Osteoblast (primary cell): ENCODE measurements around the gene NCK2. TPM values are rescaled to one million over a fixed set of nuclear protein-coding genes. Genes with fewer than 3 reads are reported as not detected.

Experiments used
- DNase-seq: peaks from one replicate; pipeline ENCODE4 v3.0.0; 2011; ENCODE audit warnings: low spot score, mixed read lengths; ENCODE audit not compliant: insufficient read length; ENCODE audit errors: missing footprints
- H2AFZ ChIP-seq: 2 replicates; pipeline ENCODE4 v1.6.0; 2011; ENCODE audit warnings: mild to moderate bottlenecking, low read length
- H3K27ac ChIP-seq: 2 replicates; pipeline ENCODE4 v1.5.1; 2011; ENCODE audit warnings: mild to moderate bottlenecking, low read depth, low read length, moderate library complexity
- H3K27me3 ChIP-seq: 2 replicates; pipeline ENCODE4 v1.6.0; 2012; ENCODE audit warnings: mild to moderate bottlenecking, control low read depth, inconsistent platforms, low read length, moderate library complexity; ENCODE audit not compliant: insufficient read depth
- H3K36me3 ChIP-seq: 2 replicates; pipeline ENCODE4 v1.5.1; 2011; ENCODE audit warnings: mild to moderate bottlenecking, low read length, control low read depth, moderate library complexity; ENCODE audit not compliant: insufficient read depth
- H3K4me1 ChIP-seq: 2 replicates; pipeline ENCODE4 v1.5.1; 2011; ENCODE audit warnings: mild to moderate bottlenecking, low read length, control low read depth, moderate library complexity; ENCODE audit not compliant: insufficient read depth
- H3K4me2 ChIP-seq: 2 replicates; pipeline ENCODE4 v1.6.0; 2011; ENCODE audit warnings: mild to moderate bottlenecking, low read length; ENCODE audit not compliant: insufficient read depth
- H3K4me3 ChIP-seq: fragments of 200-600 bp; sonication (generic); 3 replicates; pipeline ENCODE4 v1.5.1; 2012; ENCODE audit warnings: mild to moderate bottlenecking, low read length, inconsistent platforms; ENCODE audit not compliant: insufficient read depth
- H3K79me2 ChIP-seq: 2 replicates; pipeline ENCODE4 v1.6.0; 2012; ENCODE audit warnings: mild to moderate bottlenecking, low read length, control low read depth, inconsistent platforms; ENCODE audit not compliant: insufficient read depth
- H3K9me3 ChIP-seq: 2 replicates; pipeline ENCODE4 v1.5.1; 2011; ENCODE audit warnings: low read depth, low read length, control low read depth
- H4K20me1 ChIP-seq: 2 replicates; pipeline ENCODE4 v1.6.0; 2012; ENCODE audit warnings: mild to moderate bottlenecking, low read length, control low read depth; ENCODE audit not compliant: insufficient read depth
- CTCF ChIP-seq: IDR thresholded peaks from 2 replicates; pipeline ENCODE4 v1.5.1; 2011; ENCODE audit warnings: mild to moderate bottlenecking, low read depth, low read length, moderate library complexity; ENCODE audit errors: extremely low read depth
- total RNA-seq: library from RNA; depleted of rRNA; stranded (reverse); fragments of >200 nt; gene quantifications from 2 replicates; pipeline ENCODE4 v1.2.3, GENCODE V29; 2012

Gene NCK2
- total RNA-seq, 1 donor = 28.6 TPM

GRCh38 chr2:105785095-105785847, 40.6 kb downstream of the NCK2 start:
- Histone ChIP-seq H2AFZ (no peak overlapping the region), H4K20me1 (peaks cover 35% of the 10 kb centered on the region), H3K27ac (no peak overlapping the region), H3K4me2 (no peak overlapping the region), H3K79me2 (peaks cover 47% of the 10 kb centered on the region), H3K27me3 (no peaks in the 10 kb centered on the region), H3K36me3 (no peaks in the 10 kb centered on the region), H3K9me3 (no peaks in the 10 kb centered on the region), H3K4me3 (no peak overlapping the region), H3K4me1 (peaks cover 21% of the 10 kb centered on the region)
- no peak for TF ChIP-seq CTCF
- no peak for DNase-seq

GRCh38 chr2:105786231-105787230, 41.8 kb downstream of the NCK2 start:
- no peak for TF ChIP-seq CTCF

GRCh38 chr2:105787376-105788318, 42.9 kb downstream of the NCK2 start:
- Histone ChIP-seq H3K9me3 (no peaks in the 10 kb centered on the region), H3K4me3 (no peak overlapping the region), H3K4me1 (peaks cover 26% of the 10 kb centered on the region), H3K36me3 (no peaks in the 10 kb centered on the region), H3K27me3 (no peaks in the 10 kb centered on the region), H3K27ac (no peak overlapping the region), H3K4me2 (peak overlapping the region; percentile 3), H3K79me2 (peaks cover 48% of the 10 kb centered on the region), H2AFZ (no peak overlapping the region), H4K20me1 (peaks cover 17% of the 10 kb centered on the region)
- DNase-seq = no peak
- TF ChIP-seq CTCF = peak; percentile 46

More at GRCh38 chr2:105786231-105787230, 41.8 kb downstream of the NCK2 start:
- DNase-seq = no peak
- H2AFZ ChIP-seq = no peak overlapping the region
- peaks cover 26% of the 10 kb centered on the region for H3K4me1 ChIP-seq
- H3K4me2 ChIP-seq = no peak overlapping the region
- no peak overlapping the region for H3K27ac ChIP-seq
- H3K4me3 ChIP-seq = no peak overlapping the region
- H3K79me2 ChIP-seq = peaks cover 46% of the 10 kb centered on the region
- no peaks in the 10 kb centered on the region for H3K36me3 ChIP-seq
- H3K9me3 ChIP-seq = no peaks in the 10 kb centered on the region
- H4K20me1 ChIP-seq = peaks cover 24% of the 10 kb centered on the region
- H3K27me3 ChIP-seq = no peaks in the 10 kb centered on the region
